HG03045 (cell line): ENCODE data around the gene ELL.
"Not testable (repeated sequence)": the region's sequence is repeated elsewhere in the genome, so short reads cannot be mapped to it uniquely, and the experiment has no call there.

Experiments used
- ATAC-seq: cut with Tn5 transposase; IDR thresholded peaks from one replicate; pipeline ENCODE4 v1.9.1; 2021; ENCODE audit warnings: mild to moderate bottlenecking, moderate library complexity; ENCODE audit not compliant: unreplicated experiment

The ELL gene

GRCh38 chr19:18532168-18532890, 10.5 kb upstream of the ELL start:
- no peak for ATAC-seq

- ATAC-seq, result no peak
Measured at GRCh38 chr19:18531485-18531884, 9.6 kb upstream of the ELL start.

- ATAC-seq, result no peak
Measured at GRCh38 chr19:18529782-18530181, 7.9 kb upstream of the ELL start.

- no peak for ATAC-seq
Measured at GRCh38 chr19:18526316-18526715, 4.4 kb upstream of the ELL start.

- ATAC-seq, result no peak
Measured at GRCh38 chr19:18523841-18524240, 2.0 kb upstream of the ELL start.

GRCh38 chr19:18522862-18523440, 1.1 kb upstream of the ELL start:
- not testable (repeated sequence) for ATAC-seq

GRCh38 chr19:18522124-18522861, 423 bp upstream of the ELL start:
- peak; percentile 83 for ATAC-seq

GRCh38 chr19:18520848-18521691, 800 bp downstream of the ELL start:
- ATAC-seq, result no peak

GRCh38 chr19:18519962-18520847, 1.7 kb downstream of the ELL start:
- ATAC-seq, result no peak

GRCh38 chr19:18518639-18519038, 3.2 kb downstream of the ELL start:
- ATAC-seq, result no peak

- no peak for ATAC-seq
Measured at GRCh38 chr19:18517606-18518005, 4.3 kb downstream of the ELL start.

- no peak for ATAC-seq
Measured at GRCh38 chr19:18515959-18516358, 5.9 kb downstream of the ELL start.

GRCh38 chr19:18514800-18515682, 6.8 kb downstream of the ELL start:
- ATAC-seq, result no peak

GRCh38 chr19:18513868-18514267, 8.0 kb downstream of the ELL start:
- ATAC-seq, result no peak

GRCh38 chr19:18510216-18510615, 11.7 kb downstream of the ELL start:
- no peak for ATAC-seq

- no peak for ATAC-seq
Measured at GRCh38 chr19:18508585-18508984, 13.3 kb downstream of the ELL start.

GRCh38 chr19:18507727-18508440, 14.0 kb downstream of the ELL start:
- ATAC-seq, result no peak

- ATAC-seq, result no peak
Measured at GRCh38 chr19:18507021-18507726, 14.7 kb downstream of the ELL start.
